Breast epithelium (tissue), 3 donors: ENCODE data around the gene ZNF497.

Experiments used
- CTCF ChIP-seq, 3 donors: fragments of 450-650 bp; IDR thresholded peaks; one replicate each; pipeline ENCODE4 v1.5.1; 2016 to 2017; ENCODE audit warnings: antibody characterized with exemption in 3 of 3, mild to moderate bottlenecking in 3 of 3, moderate library complexity in 3 of 3
- POLR2A ChIP-seq: fragments of 450-650 bp; IDR thresholded peaks from one replicate; pipeline ENCODE4 v1.6.1; 2016; ENCODE audit warnings: antibody characterized with exemption, mild to moderate bottlenecking, moderate library complexity
- POLR2AphosphoS5 ChIP-seq, 3 donors: sonication (generic); formaldehyde crosslinking; IDR thresholded peaks; one replicate each; pipeline ENCODE4 v1.6.1; 2017; ENCODE audit warnings: antibody characterized with exemption in 3 of 3

GRCh38 chr19:58393725-58394033, 31.1 kb upstream of the ZNF497 start:
- TF ChIP-seq POLR2AphosphoS5 (IDR thresholded peaks at IDR 0.05) (no peak), CTCF (IDR thresholded peaks at IDR 0.05) (no peak), POLR2A (no peak)
